Measurements from ENCODE around the gene DPP6. TPM values are rescaled to one million over a fixed set of nuclear protein-coding genes. Genes with fewer than 3 reads are reported as not detected.

Gene DPP6
- total and polyA plus RNA-seq, 12 donors, result 0.07 to 2.1 (median 0.16) TPM; not detected in 4

- Histone ChIP-seq H3K4me3 (no peak overlapping the region), H3K4me1 (no peaks in the 10 kb centered on the region), H3K36me3 (no peaks in the 10 kb centered on the region), H3K27me3 (peaks cover 0 to 4% (median 0%) of the 10 kb centered on the region in 7 donors), H3K27ac (no peak overlapping the region), H3K9me3 (peaks cover 0 to 44% (median 0%) of the 10 kb centered on the region in 11 donors)
- no peak for TF ChIP-seq CTCF (IDR thresholded peaks at IDR 0.05)
- DNase-seq (no peak), ATAC-seq (no peak)
- 77 to 79% methylated on average over 5 of the region's 5 CpGs for WGBS, 2 donors
- intact Hi-C loops (cut with DNase I), result no loop called here
Observed at GRCh38 chr7:154649015-154649414, 596.8 kb downstream of the DPP6 start.

- Histone ChIP-seq H3K9me3 (peaks cover 0 to 44% (median 0%) of the 10 kb centered on the region in 11 donors), H3K36me3 (no peaks in the 10 kb centered on the region), H3K27ac (no peak overlapping the region), H3K4me3 (no peak overlapping the region), H3K4me1 (no peaks in the 10 kb centered on the region), H3K27me3 (peaks cover 0 to 4% (median 0%) of the 10 kb centered on the region in 7 donors)
- intact Hi-C loops (cut with DNase I), result no loop called here
- no peak for DNase-seq
- no peak for ATAC-seq
- 72 to 88% methylated on average over 5 of the region's 5 CpGs for WGBS, 2 donors
- no peak for TF ChIP-seq CTCF (IDR thresholded peaks at IDR 0.05)
Observed at GRCh38 chr7:154649434-154649833, 597.2 kb downstream of the DPP6 start.

- H3K27ac ChIP-seq, result no peak overlapping the region
- no peak for ATAC-seq
- no peak for TF ChIP-seq CTCF (IDR thresholded peaks at IDR 0.05)
- 45 to 56% methylated on average over 4 of the region's 4 CpGs for WGBS, 2 donors
- H3K9me3 ChIP-seq, result peaks cover 0 to 44% (median 0%) of the 10 kb centered on the region in 11 donors
- no peaks in the 10 kb centered on the region for H3K4me1 ChIP-seq
- peaks cover 0 to 4% (median 0%) of the 10 kb centered on the region in 7 donors for H3K27me3 ChIP-seq
- H3K36me3 ChIP-seq, result no peaks in the 10 kb centered on the region
- DNase-seq, result no peak
- no peak overlapping the region for H3K4me3 ChIP-seq
- intact Hi-C loops (cut with DNase I), result no loop called here
Observed at GRCh38 chr7:154650275-154650674, 598.1 kb downstream of the DPP6 start.

- DNase-seq, result no peak
- H3K27me3 ChIP-seq, result peaks cover 0 to 4% (median 0%) of the 10 kb centered on the region in 7 donors
- H3K4me1 ChIP-seq, result no peaks in the 10 kb centered on the region
- no peak for ATAC-seq
- H3K4me3 ChIP-seq, result no peak overlapping the region
- 82 to 89% methylated on average over 13 of the region's 13 CpGs for WGBS, 2 donors
- intact Hi-C loops (cut with DNase I), result no loop called here
- H3K27ac ChIP-seq, result no peak overlapping the region
- peaks cover 0 to 44% (median 0%) of the 10 kb centered on the region in 11 donors for H3K9me3 ChIP-seq
- TF ChIP-seq CTCF (IDR thresholded peaks at IDR 0.05), result no peak
- H3K36me3 ChIP-seq, result no peaks in the 10 kb centered on the region
Observed at GRCh38 chr7:154651501-154651900, 599.3 kb downstream of the DPP6 start.
